Gastrocnemius medialis (tissue), 4 donors: ENCODE measurements around the gene CREBL2.

Experiments
- POLR2A ChIP-seq, 2 donors: fragments of 450-650 bp; IDR thresholded peaks; one replicate each; pipeline ENCODE4 v1.6.1; 2017; ENCODE audit warnings: antibody characterized with exemption in 2 of 2, mild to moderate bottlenecking in 2 of 2, moderate library complexity in 2 of 2
- TF ChIP-seq, protein P1 (sequence below), 5 experiments: fragments of 450-650 bp in 3 of 5; fragments of 200-600 bp in 2 of 5; sonication (generic) in 2 of 5; IDR thresholded peaks in 4 of 5; conservative IDR thresholded peaks in 1 of 5; 1 replicate in 4 of 5; 2 replicates in 1 of 5; pipeline ENCODE4 v1.5.1; 2016 to 2019; ENCODE audit warnings: antibody characterized with exemption in 5 of 5, mild to moderate bottlenecking in 3 of 5, moderate library complexity in 3 of 5

DNA sequence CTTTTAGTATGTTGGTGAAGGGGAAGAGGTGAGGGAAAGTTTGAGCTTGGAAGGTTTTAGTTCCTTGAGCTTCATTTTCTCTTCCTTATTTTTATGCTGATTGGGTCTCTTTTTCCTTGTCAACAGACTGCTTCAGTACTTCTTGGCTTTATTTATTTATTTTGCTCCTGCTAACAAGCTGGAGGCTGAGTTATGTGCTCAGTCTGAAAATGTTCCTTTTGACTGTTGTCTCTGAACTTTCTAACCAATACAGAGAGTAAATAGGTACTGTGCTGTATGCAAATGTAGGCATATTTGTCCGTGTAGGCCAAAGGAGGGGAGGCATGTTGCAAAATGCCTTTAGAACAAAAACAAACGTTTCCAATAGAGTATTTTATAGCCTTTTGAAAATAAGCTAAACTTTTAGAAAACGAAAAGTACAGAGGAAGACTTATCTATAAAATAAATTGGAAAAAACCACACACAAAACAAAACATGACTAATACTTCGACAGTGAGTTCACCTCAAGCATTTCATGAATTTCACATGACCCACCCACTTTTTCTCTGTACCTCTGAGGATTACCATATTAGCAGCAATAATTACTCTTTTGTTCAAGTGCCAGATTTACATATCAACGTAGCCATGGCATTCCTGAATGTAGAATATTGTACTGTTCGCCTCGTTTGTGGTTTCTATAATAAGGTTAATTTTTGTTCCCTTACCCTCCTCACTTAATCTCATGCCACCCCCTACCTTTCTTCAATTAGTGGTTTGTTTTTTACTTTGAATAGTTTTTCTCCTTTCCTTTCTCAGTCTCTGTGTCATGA, 4.7 kb upstream of the CREBL2 start:
- TF ChIP-seq, protein P1, sequence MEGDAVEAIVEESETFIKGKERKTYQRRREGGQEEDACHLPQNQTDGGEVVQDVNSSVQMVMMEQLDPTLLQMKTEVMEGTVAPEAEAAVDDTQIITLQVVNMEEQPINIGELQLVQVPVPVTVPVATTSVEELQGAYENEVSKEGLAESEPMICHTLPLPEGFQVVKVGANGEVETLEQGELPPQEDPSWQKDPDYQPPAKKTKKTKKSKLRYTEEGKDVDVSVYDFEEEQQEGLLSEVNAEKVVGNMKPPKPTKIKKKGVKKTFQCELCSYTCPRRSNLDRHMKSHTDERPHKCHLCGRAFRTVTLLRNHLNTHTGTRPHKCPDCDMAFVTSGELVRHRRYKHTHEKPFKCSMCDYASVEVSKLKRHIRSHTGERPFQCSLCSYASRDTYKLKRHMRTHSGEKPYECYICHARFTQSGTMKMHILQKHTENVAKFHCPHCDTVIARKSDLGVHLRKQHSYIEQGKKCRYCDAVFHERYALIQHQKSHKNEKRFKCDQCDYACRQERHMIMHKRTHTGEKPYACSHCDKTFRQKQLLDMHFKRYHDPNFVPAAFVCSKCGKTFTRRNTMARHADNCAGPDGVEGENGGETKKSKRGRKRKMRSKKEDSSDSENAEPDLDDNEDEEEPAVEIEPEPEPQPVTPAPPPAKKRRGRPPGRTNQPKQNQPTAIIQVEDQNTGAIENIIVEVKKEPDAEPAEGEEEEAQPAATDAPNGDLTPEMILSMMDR (IDR thresholded peaks at IDR 0.05 in 4 of 5, conservative IDR thresholded peaks at IDR 0.05 in 1 of 5), result no peak
- no peak for TF ChIP-seq POLR2A (IDR thresholded peaks at IDR 0.05)
